GM12865 (cell line): ENCODE measurements around the gene SLC41A3.

Experiments used
- DNase-seq: peaks from one replicate; pipeline ENCODE4 v3.0.0; 2010; ENCODE audit warnings: low read depth
- H3K4me3 ChIP-seq: 2 replicates; pipeline ENCODE4 v1.5.1; 2011; ENCODE audit warnings: mild to moderate bottlenecking, low read depth, low read length, control low read depth
- CTCF ChIP-seq: IDR thresholded peaks from 2 replicates; pipeline ENCODE4 v1.5.1; 2011; ENCODE audit warnings: low read length, control low read depth, low read depth, inconsistent platforms; ENCODE audit not compliant: insufficient read depth; ENCODE audit errors: missing control alignments

SLC41A3 gene

GRCh38 chr3:126028096-126028495 lies 55.8 kb downstream of the SLC41A3 start:
- H3K4me3 ChIP-seq = no peak overlapping the region
- DNase-seq = no peak
- no peak for TF ChIP-seq CTCF

- DNase-seq = no peak
- no peak overlapping the region for H3K4me3 ChIP-seq
- TF ChIP-seq CTCF = no peak
These were observed 57.2 kb downstream of the SLC41A3 start for GRCh38 chr3:126026761-126027160.

- no peak overlapping the region for H3K4me3 ChIP-seq
- DNase-seq = no peak
These were observed 57.6 kb downstream of the SLC41A3 start for GRCh38 chr3:126026277-126026751.

GRCh38 chr3:126025862-126026261 lies 58.1 kb downstream of the SLC41A3 start:
- no peak for DNase-seq
- H3K4me3 ChIP-seq = no peak overlapping the region
- no peak for TF ChIP-seq CTCF

More at GRCh38 chr3:126026277-126026751, 57.6 kb downstream of the SLC41A3 start:
- no peak for TF ChIP-seq CTCF

GRCh38 chr3:126025116-126025729 lies 58.7 kb downstream of the SLC41A3 start:
- no peak for DNase-seq
- no peak for TF ChIP-seq CTCF
- no peak overlapping the region for H3K4me3 ChIP-seq

- DNase-seq = no peak
- H3K4me3 ChIP-seq = no peak overlapping the region
- TF ChIP-seq CTCF = no peak
These were observed 59.7 kb downstream of the SLC41A3 start for GRCh38 chr3:126024049-126024854.

GRCh38 chr3:126023390-126023789 lies 60.5 kb downstream of the SLC41A3 start:
- no peak for TF ChIP-seq CTCF
- H3K4me3 ChIP-seq = no peak overlapping the region
- no peak for DNase-seq
